Measurements from ENCODE around the gene FSTL4.
"Not testable (repeated sequence)": the region's sequence is repeated elsewhere in the genome, so short reads cannot be mapped to it uniquely, and the experiment has no call there.

GRCh38 chr5:133395207-133395606 lies 217.1 kb downstream of the FSTL4 start:
- TF ChIP-seq ZNF70 (CRISPR knock-in tag; IDR thresholded peaks at IDR 0.05); CREB5 (CRISPR knock-in tag; IDR thresholded peaks at IDR 0.05; ENCODE audit: low read depth); CSDC2 (CRISPR knock-in tag; IDR thresholded peaks at IDR 0.05); ZFP30 (CRISPR knock-in tag; IDR thresholded peaks at IDR 0.05); ESRRG (CRISPR knock-in tag; IDR thresholded peaks at IDR 0.05): not testable (repeated sequence)
